HT-29 (cell line): Measurements from ENCODE around the gene SGO2. TPM values are rescaled to one million over a fixed set of nuclear protein-coding genes. Genes with fewer than 3 reads are reported as not detected.
"Not testable (repeated sequence)": the region's sequence is repeated elsewhere in the genome, so short reads cannot be mapped to it uniquely, and the experiment has no call there.

Experiments used
- DNase-seq: peaks from one replicate; pipeline ENCODE4 v3.0.0-alpha.2; 2015; ENCODE audit warnings: low spot score
- total RNA-seq: library from RNA; depleted of rRNA; stranded (reverse); fragments of >200 nt; shearing (Covaris generic); gene quantifications from 2 replicates; pipeline ENCODE4 v1.2.3, GENCODE V29; 2014

The SGO2 gene
- total RNA-seq, 1 experiment from 2014 or later, result 3.9 TPM

DNA sequence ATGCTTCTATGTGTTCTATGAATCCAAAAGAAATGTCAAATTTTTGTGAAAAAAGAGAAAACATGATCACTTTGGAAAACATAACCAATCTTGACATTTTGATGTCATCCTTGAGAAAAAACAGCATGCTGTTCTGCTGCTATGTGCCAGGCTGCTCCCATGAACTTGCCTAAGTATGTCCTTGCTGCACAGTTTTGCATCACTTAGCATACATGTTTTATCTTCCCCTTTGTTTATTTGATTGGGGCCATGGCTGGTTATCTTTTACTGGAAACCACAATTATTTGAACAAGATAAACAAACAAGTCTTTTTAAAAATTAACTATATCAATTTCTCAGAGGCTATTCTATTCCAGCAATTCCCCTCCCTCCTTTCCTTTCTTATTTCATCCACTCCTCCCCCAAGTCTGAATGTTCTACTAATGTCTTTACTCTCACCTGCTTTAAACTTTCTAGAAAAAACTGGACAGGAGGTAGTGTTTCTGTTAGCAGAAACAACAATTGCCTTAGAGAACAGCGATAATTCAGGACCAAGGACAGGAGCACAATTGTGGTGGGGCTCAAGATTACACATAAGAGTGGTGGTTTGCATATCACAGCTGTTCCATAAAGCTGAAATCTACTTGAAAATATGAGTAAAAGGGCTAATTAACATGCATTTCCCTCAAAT, 66.5 kb downstream of the SGO2 start:
- peak; percentile 26 for DNase-seq

DNA sequence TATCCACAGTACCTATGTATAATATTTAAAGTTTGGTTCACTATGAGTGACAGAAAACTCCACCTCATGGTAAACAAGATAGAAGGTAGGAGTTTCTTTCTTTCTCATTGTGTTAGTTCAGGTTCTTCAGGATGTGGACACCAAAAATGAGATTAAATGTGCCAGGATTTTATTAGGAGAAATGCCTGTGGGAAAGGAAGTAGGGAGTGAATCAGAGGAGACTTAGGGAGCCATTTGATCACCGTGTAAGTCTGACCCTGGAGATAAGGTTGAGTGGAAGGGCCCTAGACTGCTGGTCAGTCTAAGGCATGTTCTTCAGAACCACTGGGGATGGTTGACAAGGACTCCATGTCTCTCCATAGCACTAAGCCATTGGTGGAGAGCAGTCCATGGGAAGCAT, 67.9 kb downstream of the SGO2 start:
- DNase-seq, result no peak

DNA sequence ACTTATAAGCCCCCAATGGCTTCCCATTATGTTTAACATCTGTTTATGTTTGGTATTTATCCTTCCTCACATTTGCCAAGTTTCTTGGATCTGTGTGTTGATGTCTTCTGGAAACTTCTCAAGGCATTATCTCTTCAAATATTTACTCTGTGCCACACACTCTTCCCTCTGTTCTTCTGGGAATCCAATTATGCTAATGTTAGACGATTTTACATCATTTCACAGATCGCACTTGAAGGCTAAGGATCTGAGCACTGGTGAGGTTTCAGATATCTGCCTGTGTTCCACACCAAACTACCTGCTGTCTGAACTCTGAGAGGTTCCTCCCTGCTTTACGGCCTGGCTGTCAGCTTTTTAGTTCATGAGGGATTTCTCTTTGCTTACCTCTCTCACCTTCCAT, 69.9 kb downstream of the SGO2 start:
- DNase-seq, result no peak

DNA sequence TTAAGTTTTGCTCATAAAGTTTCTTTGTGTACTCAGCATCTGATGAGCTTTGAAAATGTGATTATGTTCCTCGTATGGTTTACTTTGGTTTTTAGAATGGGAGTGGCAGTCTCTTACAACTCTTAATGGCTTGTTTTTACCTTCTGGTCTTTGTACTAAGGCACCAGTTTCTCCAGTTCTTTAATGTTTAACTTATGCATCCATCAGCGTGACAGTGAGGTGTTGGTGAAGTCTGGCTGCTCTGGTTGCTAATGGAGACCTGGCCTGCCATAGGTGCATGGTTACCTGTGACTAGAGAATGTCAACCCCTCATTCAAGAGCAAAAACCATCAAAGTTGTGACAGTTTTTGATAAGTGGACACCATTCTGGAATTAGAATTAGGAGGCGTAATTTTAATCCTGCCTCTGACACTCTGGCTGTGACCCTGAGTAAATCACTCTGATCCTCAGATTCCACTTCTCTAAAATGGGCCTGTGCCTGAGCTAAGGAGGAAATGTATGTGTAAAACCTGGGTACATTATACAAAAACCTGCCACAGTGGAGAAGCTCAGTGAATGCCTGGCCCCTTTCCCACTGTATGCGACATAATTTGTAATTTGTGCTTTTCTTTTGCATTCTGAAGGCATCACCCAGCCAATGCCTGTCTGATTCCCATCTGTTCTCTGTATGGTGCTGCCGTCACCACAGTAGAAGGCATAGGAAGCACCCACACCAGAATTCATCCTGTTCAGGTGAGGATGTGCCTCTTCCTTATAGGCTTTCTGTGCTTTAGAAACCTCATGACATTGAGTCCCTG, 71.0 kb downstream of the SGO2 start:
- peak; percentile 60 for DNase-seq

DNA sequence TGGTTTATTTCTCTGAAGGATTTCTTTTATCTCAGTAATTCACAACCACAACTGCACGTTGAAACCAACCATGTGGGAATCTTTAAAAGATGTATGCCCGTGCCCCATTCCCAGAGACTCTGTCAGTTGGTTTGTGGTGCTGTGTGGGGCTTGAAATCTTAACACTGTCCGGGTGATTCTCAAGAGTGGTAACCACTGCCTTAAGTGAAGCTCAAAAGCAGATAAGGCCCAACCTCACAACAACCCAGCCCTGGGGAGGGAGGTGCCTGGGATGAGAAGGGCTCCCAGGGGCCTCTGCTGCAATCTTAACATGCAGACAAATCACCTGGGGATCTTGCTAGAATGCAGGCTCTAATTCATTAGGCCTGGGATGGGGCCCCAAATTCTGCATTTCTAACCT, 73.2 kb downstream of the SGO2 start:
- no peak for DNase-seq

DNA sequence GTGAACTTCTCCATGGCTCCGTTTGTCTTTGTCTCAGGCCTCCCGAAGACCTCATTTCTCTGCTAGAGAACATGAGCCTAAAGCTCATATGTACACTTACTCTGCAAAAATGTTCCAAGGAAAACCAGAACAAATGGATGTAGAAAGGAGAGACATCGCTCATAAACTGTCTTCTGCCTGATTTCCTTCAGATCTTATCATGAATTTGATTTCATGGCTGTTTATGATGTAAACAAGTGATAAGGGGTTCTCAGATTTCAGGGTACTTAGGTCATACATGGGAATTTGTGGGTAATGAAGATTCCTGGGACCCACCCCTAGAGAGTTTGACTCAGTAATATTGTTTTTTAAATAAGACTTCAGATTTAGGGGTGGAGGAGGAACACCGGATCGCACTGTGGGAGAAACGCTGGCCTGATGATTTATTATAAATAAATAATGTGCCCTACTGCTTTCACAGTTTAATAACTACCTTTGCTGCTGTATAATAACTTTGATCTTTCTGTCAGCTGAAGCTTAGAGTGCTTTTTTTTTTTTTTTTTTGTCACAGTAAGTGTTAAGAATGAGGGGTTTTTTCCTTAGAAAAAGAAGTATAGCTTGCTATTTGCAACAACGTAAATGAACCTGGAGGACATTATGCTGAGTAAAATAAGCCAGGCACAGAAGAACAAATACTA, 74.7 kb downstream of the SGO2 start:
- DNase-seq, result no peak

DNA sequence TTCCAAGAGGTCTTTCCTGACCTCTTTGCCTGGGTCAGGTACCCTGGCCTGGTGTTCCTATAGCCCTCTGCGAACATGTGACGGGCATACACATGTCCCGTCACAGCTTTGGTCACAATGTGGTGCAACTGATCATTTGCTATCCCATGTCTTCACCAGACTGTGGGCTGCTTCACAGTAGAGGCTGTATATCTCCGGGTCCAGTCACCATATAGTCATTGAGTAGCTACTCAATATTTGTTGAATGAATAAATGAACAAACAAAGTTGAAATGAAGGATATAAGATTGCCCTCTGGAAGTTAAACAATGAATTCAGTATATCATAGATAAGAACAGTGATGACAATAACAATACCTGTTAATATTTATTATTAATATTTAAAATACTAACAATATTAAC, 76.6 kb downstream of the SGO2 start:
- no peak for DNase-seq

DNA sequence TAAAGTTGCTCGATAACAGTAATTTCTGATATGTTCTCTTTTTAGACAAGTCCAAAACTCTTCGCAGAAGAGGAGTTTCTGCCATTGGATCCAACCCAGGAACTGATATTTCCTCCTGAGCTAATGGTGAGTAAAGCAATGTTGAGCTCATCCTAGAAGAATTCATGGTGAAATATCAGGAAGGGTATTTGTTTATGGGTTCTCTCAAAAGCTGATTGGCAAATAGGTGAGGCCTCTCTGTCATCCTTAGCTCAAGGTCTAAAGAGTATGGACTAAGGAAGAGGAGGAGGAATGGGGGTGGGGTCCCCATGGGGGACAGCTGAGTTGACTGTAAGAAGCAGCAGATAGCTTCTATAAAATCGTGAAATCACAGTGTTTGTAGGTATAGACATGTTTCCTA, 78.0 kb downstream of the SGO2 start:
- DNase-seq, result no peak

DNA sequence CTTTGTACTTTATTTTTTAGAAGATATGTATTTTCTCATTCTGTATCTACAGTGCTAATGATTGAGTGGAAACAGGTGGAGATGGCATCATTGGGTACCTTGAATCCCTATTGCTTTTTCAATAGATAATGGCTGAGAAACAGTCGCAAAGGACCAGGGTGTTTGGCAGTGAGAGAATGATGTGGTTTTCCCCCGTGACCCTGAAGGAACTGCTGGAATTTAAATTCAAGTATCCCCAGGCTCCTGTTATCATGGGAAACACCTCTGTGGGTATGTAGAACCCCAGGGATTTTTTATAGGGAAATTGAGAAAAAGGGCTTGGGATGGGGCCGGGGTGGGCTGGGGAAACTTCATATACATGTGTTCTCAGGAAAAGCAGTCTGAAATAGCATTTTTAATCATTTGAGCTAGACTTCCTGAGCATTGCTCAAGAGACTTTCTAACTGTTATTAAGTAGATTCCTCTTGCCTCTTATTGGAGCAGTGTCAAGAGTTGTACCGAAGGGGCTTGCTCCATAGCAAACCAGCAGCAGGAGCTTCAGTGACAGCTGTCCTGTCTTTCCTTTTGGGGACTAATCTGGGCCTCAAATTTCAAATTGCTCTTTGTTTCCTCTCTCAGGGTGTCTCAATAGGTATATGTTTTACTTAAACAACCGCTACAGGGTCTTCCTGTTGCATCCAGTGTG, 78.7 kb downstream of the SGO2 start:
- no peak for DNase-seq

DNA sequence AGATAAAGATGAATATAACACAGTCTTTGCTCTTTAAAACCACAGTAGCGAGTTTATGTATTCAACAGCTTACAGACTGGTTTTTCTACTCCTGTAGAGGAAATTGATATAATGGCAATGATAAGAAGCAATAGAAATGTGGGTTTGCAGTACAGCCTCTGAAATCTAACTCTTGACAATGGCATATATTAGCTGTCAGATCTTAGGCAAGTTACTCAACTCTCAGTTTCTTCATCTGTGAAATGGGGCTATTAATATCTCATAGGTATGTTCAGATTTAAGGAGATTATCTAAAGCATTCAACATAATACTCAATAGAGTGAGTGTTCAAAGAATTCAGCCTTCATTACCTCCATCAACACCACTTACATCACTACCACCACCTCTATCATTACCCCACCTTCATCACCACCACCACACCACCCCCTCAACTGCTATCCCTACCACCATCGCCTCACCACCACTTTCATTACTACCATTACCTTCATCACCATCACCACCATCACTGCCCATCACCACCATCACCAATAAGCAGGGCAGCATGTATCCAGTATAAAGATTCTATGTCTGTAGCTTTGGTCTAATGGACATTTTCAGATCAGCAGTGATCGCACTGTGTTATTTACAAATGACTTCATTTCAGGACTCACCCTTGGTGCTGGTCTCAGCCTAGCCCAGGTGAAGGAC, 82.5 kb downstream of the SGO2 start:
- DNase-seq, result no peak

DNA sequence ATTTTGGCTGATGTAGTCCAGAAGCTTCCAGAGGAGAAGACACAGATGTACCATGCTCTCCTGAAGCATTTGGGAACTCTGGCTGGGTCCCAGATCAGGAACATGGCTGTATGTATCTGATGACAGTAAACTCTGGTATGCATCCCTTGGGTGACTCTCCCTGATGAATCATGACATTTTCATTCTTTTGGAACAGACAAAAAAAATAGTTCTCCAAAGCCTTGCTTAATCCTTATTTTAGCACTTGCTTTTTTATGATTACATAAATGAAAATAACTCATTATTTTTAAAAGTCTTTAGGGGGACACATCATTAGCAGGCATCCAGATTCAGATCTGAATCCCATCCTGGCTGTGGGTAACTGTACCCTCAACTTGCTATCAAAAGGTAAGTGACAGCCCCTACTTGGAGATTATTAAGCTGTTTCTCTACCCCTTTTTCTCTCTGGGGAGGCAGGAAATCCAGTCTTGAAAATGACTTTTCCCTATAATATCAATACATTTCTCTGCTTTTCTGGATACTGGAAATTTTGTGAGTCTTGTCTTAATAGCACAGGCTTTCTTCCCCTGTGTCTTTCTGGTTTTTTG, 83.1 kb downstream of the SGO2 start:
- no peak for DNase-seq

DNA sequence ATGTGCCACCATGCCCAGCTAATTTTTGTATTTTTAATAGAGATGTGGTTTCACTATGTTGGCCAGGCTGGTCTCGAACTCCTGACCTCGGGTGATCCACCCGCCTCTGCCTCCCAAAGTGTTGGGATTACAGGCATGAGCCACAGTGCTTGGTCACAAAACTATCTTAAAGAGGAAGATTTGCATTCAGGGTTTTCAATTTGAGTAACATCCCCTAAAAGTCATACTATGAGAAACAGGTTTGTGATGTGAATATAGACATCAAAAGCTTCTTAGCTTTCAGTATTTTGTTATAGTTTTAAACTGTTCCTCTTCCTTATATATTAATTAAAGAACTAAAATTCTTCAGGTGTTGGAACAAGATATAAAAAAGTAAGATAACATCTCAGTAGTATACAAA, 84.2 kb downstream of the SGO2 start:
- DNase-seq, result not testable (repeated sequence)

DNA sequence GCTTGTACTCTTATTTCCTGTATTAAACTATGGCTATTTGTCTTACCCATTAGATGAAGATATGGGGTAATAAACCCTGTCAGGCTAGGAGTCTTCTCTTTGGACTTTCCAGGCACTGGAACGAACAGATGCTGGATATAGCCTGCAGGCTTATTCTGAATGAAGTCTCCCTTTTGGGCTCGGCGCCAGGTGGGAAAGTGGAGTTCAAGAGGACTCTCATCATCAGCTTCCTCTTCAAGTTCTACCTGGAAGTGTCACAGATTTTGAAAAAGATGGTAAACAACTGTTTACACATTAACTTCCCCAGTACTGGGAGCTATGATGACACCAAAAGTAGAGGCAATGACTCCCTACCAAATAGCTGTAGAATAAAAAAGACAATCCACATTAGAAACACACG, 87.7 kb downstream of the SGO2 start:
- no peak for DNase-seq

DNA sequence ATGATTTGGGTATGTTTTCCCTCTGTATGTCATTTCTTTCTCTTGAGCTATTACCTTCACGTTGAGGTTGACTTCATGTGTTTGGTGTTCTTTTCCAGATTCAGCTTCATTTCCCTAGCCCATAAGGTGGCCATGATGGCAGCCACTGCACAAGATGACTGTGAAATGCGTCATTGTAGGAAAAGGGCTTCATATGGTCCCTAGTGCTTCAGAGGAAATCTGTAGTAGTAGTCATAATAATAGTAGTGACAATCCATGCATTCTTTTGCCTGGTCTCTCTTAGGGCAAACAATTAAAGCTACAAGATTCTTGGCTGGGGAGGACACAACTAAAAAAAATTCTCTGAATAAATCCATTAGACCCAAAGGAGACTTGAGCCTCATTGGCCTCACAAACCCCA, 88.2 kb downstream of the SGO2 start:
- no peak for DNase-seq

DNA sequence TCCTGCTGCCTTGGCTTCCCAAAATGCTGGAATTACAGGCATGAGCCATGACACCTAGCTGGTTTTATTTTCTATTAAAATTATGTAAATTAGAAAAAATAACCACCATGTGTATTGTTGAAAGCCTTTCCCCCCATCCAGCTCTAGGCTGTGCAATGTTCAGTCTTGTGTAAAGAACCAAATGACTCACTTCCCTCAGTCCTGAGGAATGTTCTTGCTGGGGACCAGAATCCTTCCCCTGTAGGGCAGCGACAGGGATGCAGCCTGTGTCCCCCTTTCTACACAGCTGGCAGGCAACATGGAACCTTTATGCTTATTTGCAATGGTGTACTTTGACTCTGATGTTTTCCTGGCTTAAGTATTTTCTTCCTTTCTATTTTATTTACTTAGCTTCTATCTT, 89.2 kb downstream of the SGO2 start:
- DNase-seq, result no peak

DNA sequence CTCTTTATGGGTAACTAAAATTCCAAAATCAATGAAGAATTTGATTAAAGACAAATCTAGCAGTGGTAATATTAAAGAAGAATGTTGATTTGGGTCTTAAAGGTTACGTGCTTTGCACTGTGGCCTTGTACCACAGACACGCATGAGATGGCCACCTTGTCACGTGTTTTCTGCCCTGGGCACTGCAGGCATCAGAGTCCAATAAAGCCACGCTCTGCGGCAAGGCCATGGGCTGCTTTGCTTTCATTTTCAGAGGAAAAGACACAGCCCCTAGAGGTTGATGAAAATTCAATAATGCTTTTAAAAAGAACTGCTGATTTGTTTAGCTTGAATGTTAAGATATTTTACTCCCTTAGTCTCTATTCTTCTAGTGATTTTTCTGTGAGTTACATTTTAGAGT, 90.2 kb downstream of the SGO2 start:
- no peak for DNase-seq

DNA sequence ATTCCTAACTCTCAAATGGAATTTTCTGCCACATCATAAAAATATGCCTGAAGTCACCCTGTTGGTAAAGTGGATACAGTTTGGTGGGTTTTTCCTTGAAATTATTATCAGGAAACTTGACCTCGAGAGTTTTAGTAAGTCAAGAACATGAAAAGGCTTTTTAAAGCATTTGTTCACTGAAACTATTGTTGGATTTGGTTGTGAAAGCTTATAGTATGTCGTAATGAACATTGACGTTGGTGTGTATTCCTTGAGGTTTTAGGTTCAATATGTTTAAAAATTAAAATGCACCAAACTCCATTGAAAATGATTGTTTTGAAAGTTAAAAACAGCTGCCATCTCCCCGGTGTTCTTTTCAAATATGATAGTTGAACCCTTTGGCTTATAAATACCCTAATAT, 90.6 kb downstream of the SGO2 start:
- DNase-seq, result no peak

DNA sequence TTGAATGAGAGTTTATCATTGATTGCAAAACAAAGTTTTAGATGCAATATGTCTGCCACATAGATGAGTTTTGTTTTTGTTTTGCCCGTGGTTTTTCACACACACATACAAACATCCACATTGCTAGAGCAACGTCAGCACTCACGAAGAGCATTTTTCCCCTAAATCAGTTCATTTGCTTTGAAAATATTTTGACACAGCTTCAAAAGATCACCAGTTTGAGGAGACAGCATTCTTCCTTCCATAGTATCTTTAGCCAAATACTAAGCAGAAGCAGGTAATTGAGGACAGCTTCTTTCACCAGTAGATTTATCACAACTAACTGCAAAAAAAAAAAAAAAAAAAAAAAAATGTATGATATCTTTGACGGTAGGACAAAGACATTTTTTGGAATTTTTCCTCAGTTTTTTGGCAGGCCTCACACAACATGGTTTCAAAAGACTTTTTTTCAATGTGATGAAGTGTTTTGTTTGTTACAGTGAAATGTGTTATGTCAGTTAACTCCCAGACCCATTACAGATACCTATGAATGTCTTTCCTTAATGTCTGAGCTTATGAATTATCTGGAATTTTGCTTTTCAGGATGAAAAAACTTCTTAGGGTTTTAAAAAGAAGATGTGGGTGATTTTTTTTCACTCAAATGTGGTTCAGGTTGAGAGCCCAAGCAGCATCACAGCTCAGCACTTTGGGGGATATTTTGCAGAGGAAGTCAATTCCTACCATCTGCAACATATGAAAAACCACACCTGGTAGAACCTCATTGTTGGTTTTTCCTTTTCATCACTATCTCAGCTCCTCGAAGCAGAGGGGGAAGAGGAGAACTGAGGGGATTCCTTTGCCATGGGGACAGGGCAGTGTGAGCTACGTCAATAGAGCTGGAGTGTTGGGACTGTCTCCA, 91.4 kb downstream of the SGO2 start:
- no peak for DNase-seq

DNA sequence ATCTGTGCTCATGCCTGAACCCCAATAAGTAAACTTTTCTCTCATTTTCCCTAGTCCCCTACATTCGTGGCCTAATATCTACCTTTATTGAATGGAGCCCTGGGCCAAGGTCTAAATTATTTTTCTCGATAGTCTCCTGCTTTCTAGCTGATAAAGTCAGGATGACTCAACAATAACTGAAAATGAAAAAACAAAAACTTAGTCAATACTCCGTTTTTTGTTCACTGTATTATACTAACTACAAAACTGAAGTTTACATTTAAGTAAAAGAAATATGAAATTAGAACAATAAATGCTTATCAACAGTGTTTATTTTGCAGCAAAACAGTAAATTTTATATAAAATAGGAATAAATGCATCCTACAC, 92.0 kb downstream of the SGO2 start:
- DNase-seq, result no peak

DNA sequence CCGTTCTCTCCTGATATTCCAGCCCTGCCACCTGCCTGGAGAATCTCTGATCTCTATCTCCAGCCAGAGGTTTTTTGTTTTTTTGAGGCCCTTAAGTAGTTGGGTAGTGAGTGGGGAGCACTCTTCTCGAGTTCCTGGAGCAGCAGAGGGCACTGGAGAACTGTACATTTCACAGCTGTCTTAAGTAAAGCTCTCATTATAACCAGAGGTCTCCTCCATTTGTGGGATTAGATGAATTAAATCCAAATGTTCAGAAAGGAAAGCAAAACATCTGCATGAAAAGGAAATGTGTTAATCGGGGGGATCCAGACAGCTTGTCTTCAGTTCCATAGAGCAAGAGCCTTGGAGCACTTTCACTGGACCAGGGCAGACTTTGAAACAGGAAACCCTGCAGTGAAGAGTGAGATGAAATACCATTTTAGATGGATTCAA, 92.6 kb downstream of the SGO2 start:
- DNase-seq, result peak; percentile 48
